Right atrium auricular region (tissue), 2 donors: ENCODE data around the gene PSD2. TPM values are rescaled to one million over a fixed set of nuclear protein-coding genes. Genes with fewer than 3 reads are reported as not detected.

Experiments used
- DNase-seq: peaks from one replicate; pipeline ENCODE4 v3.0.0-alpha.2; 2019; ENCODE audit warnings: low spot score
- H3K27ac ChIP-seq, 2 donors: fragments of 200-600 bp; sonication (generic); 1 replicate in 1 of 2; 2 replicates in 1 of 2; pipeline ENCODE4 v1.5.1; 2016 to 2019
- H3K27me3 ChIP-seq, 2 donors: fragments of 200-600 bp; sonication (generic); one replicate each; pipeline versions ENCODE4 v1.5.1 to v1.6.0; 2017 to 2019
- H3K36me3 ChIP-seq: fragments of 200-600 bp; sonication (generic); one replicate; pipeline ENCODE4 v1.5.1; 2016
- H3K4me1 ChIP-seq, 2 donors: fragments of 200-600 bp; sonication (generic); one replicate each; pipeline versions ENCODE4 v1.5.1 to v1.6.0; 2017 to 2019
- H3K4me3 ChIP-seq, 2 donors: fragments of 200-600 bp; sonication (generic); 1 replicate in 1 of 2; 2 replicates in 1 of 2; pipeline ENCODE4 v1.5.1; 2017 to 2019; ENCODE audit warnings: mild to moderate bottlenecking in 1 of 2, moderate library complexity in 1 of 2
- H3K9me3 ChIP-seq, 2 donors: fragments of 200-600 bp; sonication (generic); one replicate each; pipeline ENCODE4 v1.5.1; 2019
- CTCF ChIP-seq, 2 donors: fragments of 200-600 bp; sonication (generic); IDR thresholded peaks; one replicate each; pipeline ENCODE4 v1.5.1; 2019; ENCODE audit warnings: antibody characterized with exemption in 2 of 2
- total RNA-seq, 2 donors: library from RNA; depleted of rRNA; stranded (reverse); fragments of >200 nt; gene quantifications; one replicate each; pipeline ENCODE4 v1.1.0, GENCODE V29; 2016

Gene PSD2
- total RNA-seq, 2 donors from 2014 or later, result 0.12 to 0.19 TPM

DNA sequence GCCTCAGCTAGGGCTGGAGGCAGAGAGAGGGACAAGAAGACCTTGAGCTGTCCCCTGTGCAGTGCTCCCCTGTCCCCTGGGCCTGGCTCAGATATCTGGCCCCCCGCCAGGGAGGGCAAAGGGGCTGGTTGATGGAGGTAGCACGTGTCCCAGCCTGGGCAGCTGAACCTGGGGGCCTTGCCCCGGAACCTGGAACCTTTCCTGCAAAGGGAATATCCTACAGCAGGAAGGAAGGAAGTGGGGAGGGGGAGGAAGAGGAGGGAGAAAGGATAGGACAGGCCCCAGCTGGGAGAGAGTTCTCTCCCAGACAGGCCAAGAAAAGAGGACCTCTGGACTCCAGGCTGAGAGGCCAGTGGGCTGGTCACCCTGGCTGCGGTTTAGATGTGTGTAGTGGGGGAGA is 27.6 kb upstream of the PSD2 start:
- no peak overlapping the region for H3K4me3 ChIP-seq
- H3K4me1 ChIP-seq, result peaks cover 0 to 13% of the 10 kb centered on the region in 2 donors
- no peaks in the 10 kb centered on the region for H3K27me3 ChIP-seq
- no peaks in the 10 kb centered on the region for H3K9me3 ChIP-seq
- DNase-seq, result no peak
- H3K27ac ChIP-seq, result no peak overlapping the region
- TF ChIP-seq CTCF (IDR thresholded peaks at IDR 0.05), result no peak
- no peaks in the 10 kb centered on the region for H3K36me3 ChIP-seq

GRCh38 chr5:139768807-139769465 is 26.7 kb upstream of the PSD2 start:
- TF ChIP-seq CTCF (IDR thresholded peaks at IDR 0.05), result no peak
- no peak overlapping the region for H3K4me3 ChIP-seq
- no peaks in the 10 kb centered on the region for H3K36me3 ChIP-seq
- no peak overlapping the region for H3K27ac ChIP-seq
- peaks cover 0 to 13% of the 10 kb centered on the region in 2 donors for H3K4me1 ChIP-seq
- H3K27me3 ChIP-seq, result no peaks in the 10 kb centered on the region
- H3K9me3 ChIP-seq, result no peaks in the 10 kb centered on the region
- no peak for DNase-seq

DNA sequence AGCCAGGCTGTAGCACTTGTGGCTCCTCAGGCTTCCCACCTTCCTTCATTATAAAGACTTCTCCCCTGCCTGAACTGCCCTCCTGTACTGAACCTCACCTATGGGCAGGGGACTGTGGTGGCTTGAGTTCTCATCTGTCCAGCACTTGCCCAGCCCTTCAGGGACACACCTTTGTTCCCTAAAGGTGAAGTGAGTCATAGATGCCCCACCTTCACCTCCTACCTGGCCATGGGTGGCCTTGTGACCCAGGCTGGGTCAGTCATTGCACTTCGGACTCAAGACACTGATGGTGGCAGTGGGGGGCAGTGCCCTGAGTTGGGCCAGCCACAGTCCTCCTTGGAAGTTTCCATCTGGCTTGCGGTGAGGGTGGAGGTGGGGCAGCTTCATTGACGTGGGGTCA is 26.1 kb upstream of the PSD2 start:
- no peak for TF ChIP-seq CTCF (IDR thresholded peaks at IDR 0.05)
- DNase-seq, result no peak
- no peak overlapping the region for H3K27ac ChIP-seq

DNA sequence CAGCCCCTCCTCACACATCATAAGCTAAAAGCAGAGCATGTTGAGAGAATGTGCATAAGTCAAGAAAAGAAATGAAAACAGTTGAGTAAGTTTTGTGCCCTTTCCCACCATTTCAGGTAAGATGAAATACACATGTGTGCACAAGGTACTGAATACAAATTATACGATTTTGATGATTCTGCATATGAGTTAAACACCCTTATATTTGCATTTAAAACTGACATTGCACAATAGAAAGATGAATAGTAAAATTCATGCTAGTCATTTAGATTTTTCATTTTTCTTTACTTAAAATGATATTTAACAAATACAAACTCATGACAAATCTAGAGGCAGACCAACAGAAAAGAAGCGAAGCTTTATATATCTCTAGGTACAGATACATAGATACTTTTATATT is 24.9 kb upstream of the PSD2 start:
- no peaks in the 10 kb centered on the region for H3K27me3 ChIP-seq
- H3K4me3 ChIP-seq, result no peak overlapping the region

More for the DNA sequence above, 26.1 kb upstream of the PSD2 start:
- Histone ChIP-seq H3K36me3 (no peaks in the 10 kb centered on the region), H3K27me3 (no peaks in the 10 kb centered on the region), H3K4me3 (no peak overlapping the region), H3K4me1 (peaks cover 0 to 8% of the 10 kb centered on the region in 2 donors), H3K9me3 (no peaks in the 10 kb centered on the region)

DNA sequence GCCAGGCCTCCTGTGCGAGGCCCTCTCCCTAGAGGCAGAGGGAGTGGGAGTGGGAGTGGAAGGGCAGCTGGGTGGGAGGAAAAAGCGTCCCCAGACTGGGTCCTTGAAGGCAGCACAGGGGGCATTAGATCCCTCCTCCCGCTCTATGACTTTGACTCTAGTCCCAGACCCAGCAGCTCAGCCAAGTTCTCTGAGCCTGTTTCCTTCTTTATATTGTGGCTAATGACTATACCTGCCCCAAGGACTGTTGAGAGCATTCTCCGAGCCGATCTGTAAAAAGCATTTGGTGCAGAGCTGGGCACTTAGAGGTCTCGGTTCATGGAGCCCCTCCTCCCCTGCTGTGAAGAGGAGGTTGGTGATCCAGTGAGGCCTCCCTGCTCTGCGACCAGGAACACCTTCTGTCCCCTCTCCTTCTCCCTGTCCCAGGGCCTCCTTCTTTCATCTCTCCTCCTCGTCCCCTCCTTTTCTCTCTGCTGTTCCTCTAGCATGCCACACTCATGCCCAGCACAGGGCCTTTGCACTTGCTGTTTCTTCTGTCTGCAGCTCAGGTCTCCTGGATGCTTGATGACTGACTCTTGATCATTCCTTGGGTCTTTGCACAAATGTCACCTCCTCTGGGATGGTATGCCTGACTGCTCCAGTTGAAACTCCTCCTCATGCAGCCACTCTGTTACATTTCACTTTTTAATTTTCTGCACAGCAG is 23.4 kb upstream of the PSD2 start:
- Histone ChIP-seq H3K27me3 (no peaks in the 10 kb centered on the region), H3K36me3 (no peaks in the 10 kb centered on the region), H3K4me3 (no peak overlapping the region), H3K4me1 (peaks cover 0 to 7% of the 10 kb centered on the region in 2 donors), H3K27ac (no peak overlapping the region), H3K9me3 (no peaks in the 10 kb centered on the region)
- TF ChIP-seq CTCF (IDR thresholded peaks at IDR 0.05), result no peak
- DNase-seq, result no peak

More for the DNA sequence above, 24.9 kb upstream of the PSD2 start:
- H3K27ac ChIP-seq, result no peak overlapping the region
- no peaks in the 10 kb centered on the region for H3K36me3 ChIP-seq
- DNase-seq, result no peak
- TF ChIP-seq CTCF (IDR thresholded peaks at IDR 0.05), result no peak
- no peaks in the 10 kb centered on the region for H3K9me3 ChIP-seq
- H3K4me1 ChIP-seq, result peaks cover 0 to 7% of the 10 kb centered on the region in 2 donors
